ENCODE results near the gene PDLIM5. TPM values are rescaled to one million over a fixed set of nuclear protein-coding genes. Genes with fewer than 3 reads are reported as not detected.

Gene PDLIM5
- total RNA-seq, 4 donors from 2014 or later, result 62.9 to 133 (median 110) TPM

- H3K9me3 ChIP-seq, result no peaks in the 10 kb centered on the region
- no peak for TF ChIP-seq CTCF (IDR thresholded peaks at IDR 0.05)
- TF ChIP-seq POLR2A (IDR thresholded peaks at IDR 0.05), result no peak
- no peak for TF ChIP-seq POLR2AphosphoS5 (IDR thresholded peaks at IDR 0.05)
- TF ChIP-seq EP300 (IDR thresholded peaks at IDR 0.05; ENCODE audit: low read depth), result no peak
- H3K27me3 ChIP-seq, result no peaks in the 10 kb centered on the region
- WGBS, 2 donors (ENCODE audit: low coverage in 1 of 2), result 74 to 89% methylated on average over 2 to 4 of the region's 4 CpGs
- intact Hi-C loops (cut with DNase I; ENCODE audit: low total_unique reads), result loop anchor here (10.0 kb wide), 1 partner anchor 135 kb away; no protein-coding TSS in a partner anchor
- peak overlapping the region in 1 of 4 donors; percentile 99 for H3K27ac ChIP-seq
- H3K36me3 ChIP-seq, result peaks cover 0 to 7% (median 0%) of the 10 kb centered on the region in 4 donors
- peaks cover 25 to 79% (median 39%) of the 10 kb centered on the region in 4 donors for H3K4me1 ChIP-seq
- in situ Hi-C loops (cut with MboI; ENCODE audit: low pct_ligation_motif_present in 1 of 4, low pct_unique_long_range_greater_than_20kb in 1 of 4, low sequenced_read_pairs in 3 of 4), result no loop called here
- H3K4me3 ChIP-seq, result no peak overlapping the region
- no peak for DNase-seq
Measured at GRCh38 chr4:94459462-94460161, 7.9 kb downstream of the PDLIM5 start.

GRCh38 chr4:94461506-94461905, 9.8 kb downstream of the PDLIM5 start:
- Histone ChIP-seq H3K4me1 (peaks cover 14 to 72% (median 28%) of the 10 kb centered on the region in 4 donors), H3K4me3 (no peak overlapping the region), H3K9me3 (no peaks in the 10 kb centered on the region), H3K36me3 (no peaks in the 10 kb centered on the region), H3K27me3 (no peaks in the 10 kb centered on the region), H3K27ac (peak overlapping the region in 2 of 4 donors; percentile 20 to 44)
- TF ChIP-seq POLR2AphosphoS5 (IDR thresholded peaks at IDR 0.05) (no peak), POLR2A (IDR thresholded peaks at IDR 0.05) (no peak), CTCF (IDR thresholded peaks at IDR 0.05) (no peak), EP300 (IDR thresholded peaks at IDR 0.05; ENCODE audit: low read depth) (no peak)
- in situ Hi-C loops (cut with MboI; ENCODE audit: low pct_ligation_motif_present in 1 of 4, low pct_unique_long_range_greater_than_20kb in 1 of 4, low sequenced_read_pairs in 3 of 4), result no loop called here
- WGBS, 2 donors (ENCODE audit: low coverage in 1 of 2), result 85 to 94% methylated on average over 2 of the region's 2 CpGs
- no peak for DNase-seq
- intact Hi-C loops (cut with DNase I; ENCODE audit: low total_unique reads), result no loop called here

- Histone ChIP-seq H3K36me3 (no peaks in the 10 kb centered on the region), H3K9me3 (no peaks in the 10 kb centered on the region), H3K27ac (no peak overlapping the region), H3K4me1 (peaks cover 12 to 69% (median 25%) of the 10 kb centered on the region in 4 donors), H3K4me3 (no peak overlapping the region), H3K27me3 (no peaks in the 10 kb centered on the region)
- in situ Hi-C loops (cut with MboI; ENCODE audit: low pct_ligation_motif_present in 1 of 4, low pct_unique_long_range_greater_than_20kb in 1 of 4, low sequenced_read_pairs in 3 of 4), result no loop called here
- 60 to 81% methylated on average over 1 of the region's 1 CpG for WGBS, 2 donors (ENCODE audit: low coverage in 1 of 2)
- no peak for DNase-seq
- TF ChIP-seq EP300 (IDR thresholded peaks at IDR 0.05; ENCODE audit: low read depth), result no peak
- TF ChIP-seq POLR2A (IDR thresholded peaks at IDR 0.05), result no peak
- no peak for TF ChIP-seq CTCF (IDR thresholded peaks at IDR 0.05)
- no peak for TF ChIP-seq POLR2AphosphoS5 (IDR thresholded peaks at IDR 0.05)
- intact Hi-C loops (cut with DNase I; ENCODE audit: low total_unique reads), result no loop called here
Measured at GRCh38 chr4:94462572-94462971, 10.8 kb downstream of the PDLIM5 start.

- Histone ChIP-seq H3K4me1 (peaks cover 5 to 68% (median 17%) of the 10 kb centered on the region in 4 donors), H3K4me3 (no peak overlapping the region), H3K9me3 (no peaks in the 10 kb centered on the region), H3K36me3 (no peaks in the 10 kb centered on the region), H3K27me3 (no peaks in the 10 kb centered on the region), H3K27ac (no peak overlapping the region)
- 100% methylated on average over 1 of the region's 1 CpG for WGBS, 2 donors (ENCODE audit: low coverage in 1 of 2)
- TF ChIP-seq POLR2A (IDR thresholded peaks at IDR 0.05), result no peak
- no peak for TF ChIP-seq CTCF (IDR thresholded peaks at IDR 0.05)
- no peak for TF ChIP-seq EP300 (IDR thresholded peaks at IDR 0.05; ENCODE audit: low read depth)
- no peak for TF ChIP-seq POLR2AphosphoS5 (IDR thresholded peaks at IDR 0.05)
- DNase-seq, result no peak
- intact Hi-C loops (cut with DNase I; ENCODE audit: low total_unique reads) (no loop called here), in situ Hi-C loops (cut with MboI; ENCODE audit: low pct_ligation_motif_present in 1 of 4, low pct_unique_long_range_greater_than_20kb in 1 of 4, low sequenced_read_pairs in 3 of 4) (no loop called here)
Measured at GRCh38 chr4:94463771-94464170, 12.0 kb downstream of the PDLIM5 start.

All from transverse colon (tissue), 4 donors.